ENCODE data around the gene CCDC186. TPM values are rescaled to one million over a fixed set of nuclear protein-coding genes. Genes with fewer than 3 reads are reported as not detected.

CCDC186 gene
- total RNA-seq, 1 experiment from 2014 or later: 20.9 TPM

- Mint-ChIP-seq H3K36me3 (ENCODE audit: insufficient read depth, unreplicated experiment) (peaks cover 4% of the 10 kb centered on the region), H3K27me3 (ENCODE audit: insufficient read depth, unreplicated experiment) (no peaks in the 10 kb centered on the region), H3K4me1 (ENCODE audit: insufficient read depth, unreplicated experiment) (no peaks in the 10 kb centered on the region), H3K27ac (ENCODE audit: low read depth, unreplicated experiment) (no peak overlapping the region), H3K4me3 (ENCODE audit: unreplicated experiment) (no peak overlapping the region), H3K9me3 (ENCODE audit: unreplicated experiment) (no peaks in the 10 kb centered on the region)
- no TSS peak for BruUV-seq (replicated peaks)
- no peak for DNase-seq (ENCODE audit: unreplicated experiment)
- CTCF ChIA-PET: interaction anchor here (0.6 to 8.0 kb wide), 13 partner anchors 8 to 365 kb away, joined by 3 to 149 read pairs (median 3); partner anchors contain the start of gene DCLRE1A
- POLR2A ChIA-PET: interaction anchor here (0.7 to 1.1 kb wide), 2 partner anchors 274 to 304 kb away, joined by 3 to 4 read pairs; no protein-coding TSS in a partner anchor
- intact Hi-C loops (cut with micrococcal nuclease): loop anchor here (2.0 kb wide), 1 partner anchor 423 kb away; the partner anchor contains the start of gene CASP7
- no peak for TF ChIP-seq CTCF (IDR thresholded peaks at IDR 0.05; ENCODE audit: unreplicated experiment)
Measured at GRCh38 chr10:114102256-114102655, 71.7 kb downstream of the CCDC186 start.

- no peaks in the 10 kb centered on the region for H3K27me3 Mint-ChIP-seq (ENCODE audit: insufficient read depth, unreplicated experiment)
- no peak for DNase-seq (ENCODE audit: unreplicated experiment)
- BruUV-seq (replicated peaks): no TSS peak
- CTCF ChIA-PET: interaction anchor here (0.5 to 8.0 kb wide), 7 partner anchors 20 to 1230 kb away, joined by 3 to 149 read pairs (median 3); no protein-coding TSS in a partner anchor
- H3K27ac Mint-ChIP-seq (ENCODE audit: low read depth, unreplicated experiment): no peak overlapping the region
- POLR2A ChIA-PET: interaction anchor here (0.6 kb wide), 1 partner anchor 362 kb away, joined by 3 read pairs; no protein-coding TSS in a partner anchor
- no peak overlapping the region for H3K4me3 Mint-ChIP-seq (ENCODE audit: unreplicated experiment)
- intact Hi-C loops (cut with micrococcal nuclease): no loop called here
- no peak for TF ChIP-seq CTCF (IDR thresholded peaks at IDR 0.05; ENCODE audit: unreplicated experiment)
- H3K36me3 Mint-ChIP-seq (ENCODE audit: insufficient read depth, unreplicated experiment): peaks cover 4% of the 10 kb centered on the region
- H3K4me1 Mint-ChIP-seq (ENCODE audit: insufficient read depth, unreplicated experiment): no peaks in the 10 kb centered on the region
- H3K9me3 Mint-ChIP-seq (ENCODE audit: unreplicated experiment): no peaks in the 10 kb centered on the region
Measured at GRCh38 chr10:114100848-114101741, 72.9 kb downstream of the CCDC186 start.

- no peak for TF ChIP-seq CTCF (IDR thresholded peaks at IDR 0.05; ENCODE audit: unreplicated experiment)
- H3K9me3 Mint-ChIP-seq (ENCODE audit: unreplicated experiment): no peaks in the 10 kb centered on the region
- no peak for DNase-seq (ENCODE audit: unreplicated experiment)
- intact Hi-C loops (cut with micrococcal nuclease): no loop called here
- no peaks in the 10 kb centered on the region for H3K4me1 Mint-ChIP-seq (ENCODE audit: insufficient read depth, unreplicated experiment)
- peaks cover 4% of the 10 kb centered on the region for H3K36me3 Mint-ChIP-seq (ENCODE audit: insufficient read depth, unreplicated experiment)
- no TSS peak for BruUV-seq (replicated peaks)
- no peaks in the 10 kb centered on the region for H3K27me3 Mint-ChIP-seq (ENCODE audit: insufficient read depth, unreplicated experiment)
- H3K4me3 Mint-ChIP-seq (ENCODE audit: unreplicated experiment): no peak overlapping the region
- ChIA-PET CTCF (interaction anchor here (0.9 kb wide), 1 partner anchor 392 kb away, joined by 3 read pairs; no protein-coding TSS in a partner anchor), POLR2A (no interaction called here)
- no peak overlapping the region for H3K27ac Mint-ChIP-seq (ENCODE audit: low read depth, unreplicated experiment)
Measured at GRCh38 chr10:114096864-114097263, 77.1 kb downstream of the CCDC186 start.

- CTCF ChIA-PET: interaction anchor here (0.8 to 1.0 kb wide), 3 partner anchors 10 to 391 kb away, joined by 3 to 4 read pairs (median 4); no protein-coding TSS in a partner anchor
- H3K27ac Mint-ChIP-seq (ENCODE audit: low read depth, unreplicated experiment): no peak overlapping the region
- intact Hi-C loops (cut with micrococcal nuclease): no loop called here
- no peak for DNase-seq (ENCODE audit: unreplicated experiment)
- POLR2A ChIA-PET: no interaction called here
- H3K36me3 Mint-ChIP-seq (ENCODE audit: insufficient read depth, unreplicated experiment): peaks cover 4% of the 10 kb centered on the region
- H3K4me1 Mint-ChIP-seq (ENCODE audit: insufficient read depth, unreplicated experiment): no peaks in the 10 kb centered on the region
- no peaks in the 10 kb centered on the region for H3K9me3 Mint-ChIP-seq (ENCODE audit: unreplicated experiment)
- H3K4me3 Mint-ChIP-seq (ENCODE audit: unreplicated experiment): no peak overlapping the region
- no peak for TF ChIP-seq CTCF (IDR thresholded peaks at IDR 0.05; ENCODE audit: unreplicated experiment)
- no peaks in the 10 kb centered on the region for H3K27me3 Mint-ChIP-seq (ENCODE audit: insufficient read depth, unreplicated experiment)
- BruUV-seq (replicated peaks): no TSS peak
Measured at GRCh38 chr10:114095559-114096337, 78.3 kb downstream of the CCDC186 start.
